GM12891 (cell line): ENCODE measurements around the gene SULF2.

Experiments
- POLR2A ChIP-seq: IDR thresholded peaks from 2 replicates; pipeline ENCODE4 v1.6.1; 2011; ENCODE audit warnings: low read depth, low read length, control low read depth
- POLR2AphosphoS5 ChIP-seq: IDR thresholded peaks from 2 replicates; pipeline ENCODE4 v1.6.1; 2011; ENCODE audit warnings: low read depth, low read length, control low read depth

- TF ChIP-seq POLR2A (no peak), POLR2AphosphoS5 (no peak)
Observed at GRCh38 chr20:47620808-47621805, 164.2 kb downstream of the SULF2 start.
